ENCODE results near the gene CPNE6. TPM values are rescaled to one million over a fixed set of nuclear protein-coding genes. Genes with fewer than 3 reads are reported as not detected.

CPNE6 gene
- total and polyA plus RNA-seq, 2 of the 13 experiments (the other 11 are each of a cell fraction or from before 2014, with no cell fraction given) = not detected

DNA sequence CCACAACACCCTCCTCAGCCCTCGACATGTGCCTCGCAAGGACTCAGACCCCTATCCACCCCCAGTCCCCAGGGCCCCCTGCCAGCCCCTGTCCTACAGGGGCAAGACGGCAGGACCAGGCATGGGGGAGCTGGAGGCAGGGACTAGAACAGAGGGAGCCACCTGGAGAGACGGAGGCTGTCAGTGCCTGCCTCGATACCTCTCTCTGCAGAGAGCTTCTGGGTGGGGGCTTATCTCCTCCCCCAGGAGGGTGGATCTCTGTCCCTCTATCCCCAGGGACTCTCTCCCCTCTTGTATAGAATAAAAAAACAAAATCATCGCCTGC is 2.0 kb upstream of the CPNE6 start (continued):
- TF ChIP-seq, protein P1, sequence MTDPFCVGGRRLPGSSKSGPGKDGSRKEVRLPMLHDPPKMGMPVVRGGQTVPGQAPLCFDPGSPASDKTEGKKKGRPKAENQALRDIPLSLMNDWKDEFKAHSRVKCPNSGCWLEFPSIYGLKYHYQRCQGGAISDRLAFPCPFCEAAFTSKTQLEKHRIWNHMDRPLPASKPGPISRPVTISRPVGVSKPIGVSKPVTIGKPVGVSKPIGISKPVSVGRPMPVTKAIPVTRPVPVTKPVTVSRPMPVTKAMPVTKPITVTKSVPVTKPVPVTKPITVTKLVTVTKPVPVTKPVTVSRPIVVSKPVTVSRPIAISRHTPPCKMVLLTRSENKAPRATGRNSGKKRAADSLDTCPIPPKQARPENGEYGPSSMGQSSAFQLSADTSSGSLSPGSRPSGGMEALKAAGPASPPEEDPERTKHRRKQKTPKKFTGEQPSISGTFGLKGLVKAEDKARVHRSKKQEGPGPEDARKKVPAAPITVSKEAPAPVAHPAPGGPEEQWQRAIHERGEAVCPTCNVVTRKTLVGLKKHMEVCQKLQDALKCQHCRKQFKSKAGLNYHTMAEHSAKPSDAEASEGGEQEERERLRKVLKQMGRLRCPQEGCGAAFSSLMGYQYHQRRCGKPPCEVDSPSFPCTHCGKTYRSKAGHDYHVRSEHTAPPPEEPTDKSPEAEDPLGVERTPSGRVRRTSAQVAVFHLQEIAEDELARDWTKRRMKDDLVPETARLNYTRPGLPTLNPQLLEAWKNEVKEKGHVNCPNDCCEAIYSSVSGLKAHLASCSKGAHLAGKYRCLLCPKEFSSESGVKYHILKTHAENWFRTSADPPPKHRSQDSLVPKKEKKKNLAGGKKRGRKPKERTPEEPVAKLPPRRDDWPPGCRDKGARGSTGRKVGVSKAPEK (CRISPR knock-in tag; IDR thresholded peaks at IDR 0.05; ENCODE audit: borderline replicate concordance) = no peak
- TF ChIP-seq ZNF142 (CRISPR knock-in tag; IDR thresholded peaks at IDR 0.05) (no peak), PRPF4 (IDR thresholded peaks at IDR 0.05; ENCODE audit: low read depth, low read length, poor library complexity, severe bottlenecking) (no peak), ZNF558 (CRISPR knock-in tag; IDR thresholded peaks at IDR 0.05; ENCODE audit: borderline replicate concordance) (no peak), ATM (IDR thresholded peaks at IDR 0.05; ENCODE audit: borderline replicate concordance) (no peak), ZNF570 (CRISPR knock-in tag; IDR thresholded peaks at IDR 0.05; ENCODE audit: borderline replicate concordance) (no peak), RBM22 (optimal IDR thresholded peaks at IDR 0.05; ENCODE audit: low read length) (no peak)
- TF ChIP-seq, protein P2, sequence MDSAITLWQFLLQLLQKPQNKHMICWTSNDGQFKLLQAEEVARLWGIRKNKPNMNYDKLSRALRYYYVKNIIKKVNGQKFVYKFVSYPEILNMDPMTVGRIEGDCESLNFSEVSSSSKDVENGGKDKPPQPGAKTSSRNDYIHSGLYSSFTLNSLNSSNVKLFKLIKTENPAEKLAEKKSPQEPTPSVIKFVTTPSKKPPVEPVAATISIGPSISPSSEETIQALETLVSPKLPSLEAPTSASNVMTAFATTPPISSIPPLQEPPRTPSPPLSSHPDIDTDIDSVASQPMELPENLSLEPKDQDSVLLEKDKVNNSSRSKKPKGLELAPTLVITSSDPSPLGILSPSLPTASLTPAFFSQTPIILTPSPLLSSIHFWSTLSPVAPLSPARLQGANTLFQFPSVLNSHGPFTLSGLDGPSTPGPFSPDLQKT (CRISPR knock-in tag; IDR thresholded peaks at IDR 0.05; ENCODE audit: borderline replicate concordance) = 0 out of 2 replicates have a peak, but pooled peaks have one; percentile 13

Data from HepG2 (cell line).